Upper lobe of right lung (tissue), 1 donor: Measurements from ENCODE around the gene MAOB. TPM values are rescaled to one million over a fixed set of nuclear protein-coding genes. Genes with fewer than 3 reads are reported as not detected.

ENCODE experiments used
- ATAC-seq: fragments of 200-7000 bp; cut with Tn5 transposase; one replicate; pipeline ENCODE4 v1.9.1; 2020; ENCODE audit warnings: mild to moderate bottlenecking, moderate library complexity
- DNase-seq: peaks from one replicate; pipeline ENCODE4 v3.0.0-alpha.2; 2020
- H3K27ac ChIP-seq: fragments of 200-600 bp; one replicate; pipeline ENCODE4 v1.8.0; 2022
- H3K27me3 ChIP-seq: fragments of 200-600 bp; one replicate; pipeline ENCODE4 v1.8.0; 2022; ENCODE audit warnings: mild to moderate bottlenecking
- H3K36me3 ChIP-seq: fragments of 200-600 bp; one replicate; pipeline ENCODE4 v1.8.0; 2022
- H3K4me1 ChIP-seq: fragments of 200-600 bp; one replicate; pipeline ENCODE4 v1.8.0; 2022
- H3K4me3 ChIP-seq: fragments of 200-600 bp; one replicate; pipeline ENCODE4 v1.8.0; 2022; ENCODE audit warnings: mild to moderate bottlenecking
- H3K9me3 ChIP-seq: fragments of 200-600 bp; one replicate; pipeline ENCODE4 v1.8.0; 2022
- intact Hi-C: fragments of 100-400 bp; cut with DNase I; formaldehyde crosslinking; loops from one replicate; pipeline ENCODE4 v1.11.0; 2022
- total RNA-seq: library from RNA; stranded (reverse); fragmentation: NEBNext Ultra II Directional; extraction: Animal tissue kit (Norgen Biotek cat#: 25700); gene quantifications from one replicate; pipeline ENCODE4 v1.2.1, GENCODE V29; 2021
- TF ChIP-seq, protein P1 (sequence below): fragments of 200-600 bp; IDR thresholded peaks from one replicate; pipeline ENCODE4 v1.8.0; 2022; ENCODE audit warnings: antibody characterized with exemption
- donor health status: DM: no; HTN: yes; CAD: no; lungs with severe emphysema.

Gene MAOB
- total RNA-seq, 1 donor from 2014 or later, result 38.9 TPM

DNA sequence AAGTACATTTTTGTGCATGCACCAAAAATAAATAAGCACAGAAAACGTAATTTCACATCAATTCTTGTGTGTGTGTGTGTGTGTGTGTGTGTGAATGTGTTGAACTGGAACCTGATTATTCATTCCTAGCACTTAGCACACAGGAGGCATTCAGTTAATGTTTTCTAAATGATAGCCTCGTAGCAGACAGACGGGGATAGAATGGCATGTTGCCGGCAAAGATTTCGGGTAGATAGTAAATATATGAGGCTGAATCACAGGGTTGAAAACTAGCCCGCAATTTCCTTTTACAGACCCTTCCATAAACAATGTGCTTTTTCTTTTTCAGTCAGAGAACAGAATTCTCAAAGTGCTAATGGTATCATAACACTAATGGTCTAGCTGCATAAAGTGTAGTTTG lies 13.5 kb downstream of the MAOB start:
- Histone ChIP-seq H3K4me1 (no peaks in the 10 kb centered on the region), H3K27me3 (no peaks in the 10 kb centered on the region), H3K27ac (no peak overlapping the region), H3K4me3 (no peak overlapping the region), H3K36me3 (no peaks in the 10 kb centered on the region), H3K9me3 (no peaks in the 10 kb centered on the region)
- intact Hi-C loops, result no loop called here
- TF ChIP-seq, protein P1, sequence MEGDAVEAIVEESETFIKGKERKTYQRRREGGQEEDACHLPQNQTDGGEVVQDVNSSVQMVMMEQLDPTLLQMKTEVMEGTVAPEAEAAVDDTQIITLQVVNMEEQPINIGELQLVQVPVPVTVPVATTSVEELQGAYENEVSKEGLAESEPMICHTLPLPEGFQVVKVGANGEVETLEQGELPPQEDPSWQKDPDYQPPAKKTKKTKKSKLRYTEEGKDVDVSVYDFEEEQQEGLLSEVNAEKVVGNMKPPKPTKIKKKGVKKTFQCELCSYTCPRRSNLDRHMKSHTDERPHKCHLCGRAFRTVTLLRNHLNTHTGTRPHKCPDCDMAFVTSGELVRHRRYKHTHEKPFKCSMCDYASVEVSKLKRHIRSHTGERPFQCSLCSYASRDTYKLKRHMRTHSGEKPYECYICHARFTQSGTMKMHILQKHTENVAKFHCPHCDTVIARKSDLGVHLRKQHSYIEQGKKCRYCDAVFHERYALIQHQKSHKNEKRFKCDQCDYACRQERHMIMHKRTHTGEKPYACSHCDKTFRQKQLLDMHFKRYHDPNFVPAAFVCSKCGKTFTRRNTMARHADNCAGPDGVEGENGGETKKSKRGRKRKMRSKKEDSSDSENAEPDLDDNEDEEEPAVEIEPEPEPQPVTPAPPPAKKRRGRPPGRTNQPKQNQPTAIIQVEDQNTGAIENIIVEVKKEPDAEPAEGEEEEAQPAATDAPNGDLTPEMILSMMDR, result no peak
- no peak for ATAC-seq
- no peak for DNase-seq

DNA sequence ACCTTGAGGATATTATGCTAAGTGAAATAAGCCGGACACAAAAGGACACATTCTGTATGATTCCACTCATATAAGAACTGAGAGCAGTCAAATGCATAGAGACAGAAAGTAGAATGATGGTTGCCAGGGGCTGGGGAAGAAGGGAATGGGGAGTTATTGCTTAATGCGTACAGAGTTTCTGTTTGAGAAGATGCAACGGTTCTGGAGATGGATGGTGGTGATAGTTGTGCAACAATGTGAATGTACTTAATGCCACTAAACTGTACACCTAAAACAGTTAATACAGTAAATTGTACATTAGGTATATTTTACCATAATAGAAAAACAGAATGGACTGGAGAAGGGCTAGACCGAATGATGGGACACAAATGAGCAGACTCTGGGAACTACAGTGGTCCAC lies 15.8 kb downstream of the MAOB start:
- H3K27me3 ChIP-seq, result no peaks in the 10 kb centered on the region
- no peak overlapping the region for H3K4me3 ChIP-seq
- intact Hi-C loops, result no loop called here
- no peak for DNase-seq
- TF ChIP-seq, protein P1, result no peak
- H3K36me3 ChIP-seq, result no peaks in the 10 kb centered on the region
- H3K4me1 ChIP-seq, result no peaks in the 10 kb centered on the region
- ATAC-seq, result no peak
- H3K9me3 ChIP-seq, result no peaks in the 10 kb centered on the region
- no peak overlapping the region for H3K27ac ChIP-seq

DNA sequence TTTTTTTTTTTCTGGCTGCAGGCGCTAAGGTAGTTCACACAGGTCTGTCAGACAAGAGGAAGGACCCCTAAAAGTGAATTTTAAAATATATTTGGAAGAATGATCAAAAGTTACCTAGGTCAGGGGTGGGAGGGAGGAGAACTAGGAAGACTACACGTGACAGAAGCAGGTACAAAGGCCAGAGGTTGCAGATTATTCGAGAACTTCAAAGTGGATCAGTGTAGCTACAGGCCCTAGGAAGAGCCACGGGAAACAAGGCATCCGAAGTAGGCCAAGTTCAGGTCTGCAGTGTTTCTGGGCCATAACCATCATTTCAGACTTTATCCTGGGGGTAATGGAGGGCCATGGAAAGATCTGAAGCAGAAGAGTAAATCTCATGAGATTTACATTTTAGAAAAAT lies 16.5 kb downstream of the MAOB start:
- no peaks in the 10 kb centered on the region for H3K9me3 ChIP-seq
- TF ChIP-seq, protein P1, result no peak
- intact Hi-C loops, result no loop called here
- ATAC-seq (no peak), DNase-seq (no peak)
- no peaks in the 10 kb centered on the region for H3K4me1 ChIP-seq
- H3K27me3 ChIP-seq, result no peaks in the 10 kb centered on the region
- H3K36me3 ChIP-seq, result no peaks in the 10 kb centered on the region
- no peak overlapping the region for H3K27ac ChIP-seq
- no peak overlapping the region for H3K4me3 ChIP-seq

DNA sequence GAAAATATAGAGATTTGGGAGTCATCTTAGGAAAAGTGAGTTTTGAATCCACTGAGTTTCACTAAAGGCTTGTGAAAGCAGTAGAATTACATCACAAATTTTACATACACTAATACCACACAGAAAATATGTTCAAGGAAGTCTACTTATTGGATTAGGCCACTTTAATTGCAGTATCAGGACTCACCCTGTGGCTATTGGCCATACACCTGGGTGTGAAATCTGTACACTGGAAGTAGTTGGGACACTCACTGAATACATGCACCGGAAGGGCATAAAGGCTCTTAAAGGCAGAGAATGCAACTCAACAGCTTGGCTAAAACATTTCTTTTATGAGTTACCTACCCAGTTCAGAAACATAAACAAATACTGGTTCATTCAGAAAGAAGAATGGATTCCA lies 19.8 kb downstream of the MAOB start:
- Histone ChIP-seq H3K4me3 (no peak overlapping the region), H3K9me3 (no peaks in the 10 kb centered on the region), H3K4me1 (no peaks in the 10 kb centered on the region), H3K27me3 (no peaks in the 10 kb centered on the region), H3K27ac (no peak overlapping the region), H3K36me3 (no peaks in the 10 kb centered on the region)
- TF ChIP-seq, protein P1, result no peak
- ATAC-seq, result no peak
- intact Hi-C loops, result no loop called here
- no peak for DNase-seq

DNA sequence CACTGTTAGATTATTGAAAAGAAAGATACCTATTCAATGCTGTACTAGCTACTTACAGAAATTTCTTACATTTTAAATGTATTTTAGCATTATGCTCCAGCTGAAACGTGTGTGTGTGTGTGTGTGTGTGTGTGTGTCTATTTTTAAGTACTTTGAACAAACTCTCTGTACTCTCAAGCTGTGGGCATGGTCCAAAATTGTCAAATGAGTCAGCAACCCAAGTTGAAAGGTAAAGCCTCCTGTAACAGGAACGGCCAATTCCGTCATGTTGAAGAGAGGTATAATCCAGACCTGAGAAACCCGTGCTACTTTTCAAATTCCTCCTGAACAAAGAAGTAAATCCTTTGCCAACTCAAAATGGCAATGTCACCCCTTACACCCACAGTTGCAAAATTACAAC lies 20.5 kb downstream of the MAOB start:
- H3K4me1 ChIP-seq, result no peaks in the 10 kb centered on the region
- TF ChIP-seq, protein P1, result no peak
- peak; percentile 51 for ATAC-seq
- no peaks in the 10 kb centered on the region for H3K36me3 ChIP-seq
- intact Hi-C loops, result no loop called here
- H3K4me3 ChIP-seq, result no peak overlapping the region
- DNase-seq, result no peak
- no peak overlapping the region for H3K27ac ChIP-seq
- H3K9me3 ChIP-seq, result no peaks in the 10 kb centered on the region
- H3K27me3 ChIP-seq, result no peaks in the 10 kb centered on the region

DNA sequence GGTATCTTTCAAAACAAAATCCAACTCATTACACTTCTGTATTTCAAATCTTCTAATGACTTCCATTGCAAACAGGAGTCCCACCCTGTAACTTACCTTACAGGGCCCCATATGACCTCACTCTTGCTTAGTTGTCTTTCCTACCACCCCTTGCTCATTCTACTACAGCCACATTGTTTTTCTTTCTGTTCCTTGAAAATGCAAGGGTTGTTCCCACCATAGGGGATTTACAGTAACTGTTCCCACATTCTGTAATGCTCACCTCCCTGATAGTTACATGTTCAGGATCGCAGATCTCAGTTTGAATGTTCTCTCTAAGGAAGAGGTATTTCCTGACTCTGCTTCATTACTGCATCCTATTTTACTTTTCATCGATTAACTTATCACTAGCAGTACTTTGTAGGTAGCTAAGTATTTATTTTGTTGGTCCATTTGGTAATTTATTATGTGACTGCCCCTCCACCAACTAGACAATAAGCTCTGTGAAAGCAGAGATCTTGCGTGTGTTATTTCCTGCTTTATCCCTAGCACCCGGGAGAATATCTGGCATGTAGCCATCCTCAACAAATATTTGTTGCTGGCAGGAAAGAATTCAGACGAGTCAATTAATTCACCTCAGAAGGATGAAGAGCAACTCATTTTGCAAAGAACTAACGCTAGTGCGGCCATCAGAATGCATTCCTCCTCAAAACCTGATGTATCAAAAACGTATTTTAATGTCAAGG lies 21.4 kb downstream of the MAOB start:
- TF ChIP-seq, protein P1, result no peak
- Histone ChIP-seq H3K27me3 (no peaks in the 10 kb centered on the region), H3K4me1 (no peaks in the 10 kb centered on the region), H3K36me3 (no peaks in the 10 kb centered on the region), H3K27ac (no peak overlapping the region), H3K4me3 (no peak overlapping the region), H3K9me3 (no peaks in the 10 kb centered on the region)
- no peak for DNase-seq
- intact Hi-C loops, result no loop called here
- no peak for ATAC-seq
